SK-N-MC (cell line): ENCODE measurements around the gene ABLIM1.

ENCODE experiments used
- DNase-seq: peaks from one replicate; pipeline ENCODE4 v3.0.0-alpha.2; 2011; ENCODE audit warnings: low read depth, low spot score
- H3K27ac ChIP-seq: fragments of 200-600 bp; sonication (generic); 2 replicates; pipeline ENCODE4 v1.5.1; 2016; ENCODE audit warnings: mixed run types
- H3K36me3 ChIP-seq: fragments of 200-600 bp; sonication (generic); 2 replicates; pipeline ENCODE4 v1.6.1; 2017; ENCODE audit warnings: antibody characterized with exemption, low read length, mixed read lengths; ENCODE audit not compliant: insufficient read depth
- H3K4me3 ChIP-seq: fragments of 200-600 bp; sonication (generic); 2 replicates; pipeline ENCODE4 v1.5.1; 2016
- H3K9ac ChIP-seq: fragments of 200-600 bp; sonication (generic); 2 replicates; pipeline ENCODE4 v1.8.0; 2017; ENCODE audit warnings: mixed run types, mixed read lengths; ENCODE audit not compliant: insufficient read length
- H3K9me3 ChIP-seq: fragments of 200-600 bp; sonication (generic); 2 replicates; pipeline ENCODE4 v1.6.1; 2017; ENCODE audit warnings: low read depth, mild to moderate bottlenecking, antibody characterized with exemption, low read length, moderate library complexity, mixed read lengths
- EZH2 ChIP-seq: fragments of 200-600 bp; sonication (generic); IDR thresholded peaks from one replicate; pipeline ENCODE4 v1.6.1; 2017; ENCODE audit warnings: antibody characterized with exemption
- FOXP2 ChIP-seq: optimal IDR thresholded peaks from 2 replicates; pipeline ENCODE3; 2011; ENCODE audit warnings: mild to moderate bottlenecking, moderate library complexity; ENCODE audit not compliant: insufficient read depth; ENCODE audit errors: extremely low read length, control extremely low read depth
- POLR2AphosphoS5 ChIP-seq: IDR thresholded peaks from 2 replicates; pipeline ENCODE4 v1.6.1; 2012; ENCODE audit warnings: mild to moderate bottlenecking, low read depth, low read length, borderline replicate concordance

ABLIM1 gene

DNA sequence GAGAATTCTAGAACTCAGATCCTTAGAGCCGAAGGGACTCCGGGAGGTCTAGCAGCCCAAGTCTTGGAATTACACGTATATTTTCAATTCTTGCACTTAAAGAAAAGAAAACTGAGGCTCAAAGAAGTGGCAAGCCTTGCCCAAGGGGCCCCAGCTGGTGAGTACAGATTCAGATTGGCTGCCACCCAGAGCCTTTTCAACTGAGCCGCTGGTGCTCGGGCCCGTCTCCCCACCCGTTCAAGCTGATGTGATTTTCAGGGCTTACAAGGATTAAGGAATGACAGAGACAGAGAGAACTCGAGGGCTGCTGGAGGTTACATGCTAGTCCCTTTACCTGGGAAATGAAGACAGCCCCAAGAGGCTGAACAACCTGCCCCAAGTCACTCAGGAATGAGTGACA, 117.8 kb downstream of the ABLIM1 start:
- TF ChIP-seq EZH2 (no peak), POLR2AphosphoS5 (no peak), FOXP2 (no peak)
- Histone ChIP-seq H3K4me3 (no peak overlapping the region), H3K9me3 (no peaks in the 10 kb centered on the region), H3K36me3 (no peaks in the 10 kb centered on the region), H3K27ac (no peak overlapping the region), H3K9ac (no peak overlapping the region)
- no peak for DNase-seq

DNA sequence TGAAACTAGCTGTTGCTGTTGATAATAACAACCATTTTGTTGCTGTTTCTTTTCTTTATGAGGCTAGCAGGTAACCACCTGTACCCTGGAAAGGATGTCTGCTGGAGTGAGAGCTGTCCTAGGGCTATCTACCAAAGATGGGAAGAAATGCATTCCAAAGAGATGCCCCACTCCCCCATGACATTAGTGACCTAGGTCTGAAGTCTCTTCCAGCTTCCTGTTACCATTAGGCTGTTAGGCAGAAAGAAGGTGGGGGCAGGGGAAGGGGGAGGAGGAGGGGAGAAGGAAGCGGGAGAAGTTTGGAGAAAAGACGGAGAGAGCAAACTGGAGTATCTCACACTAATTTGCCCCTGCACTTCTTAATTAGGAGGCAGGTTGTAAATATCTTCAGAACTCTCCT, 118.5 kb downstream of the ABLIM1 start:
- H3K9ac ChIP-seq, result no peak overlapping the region
- no peak overlapping the region for H3K4me3 ChIP-seq
- no peak for DNase-seq
- no peaks in the 10 kb centered on the region for H3K36me3 ChIP-seq
- H3K9me3 ChIP-seq, result no peaks in the 10 kb centered on the region
- no peak for TF ChIP-seq POLR2AphosphoS5
- TF ChIP-seq FOXP2, result no peak
- TF ChIP-seq EZH2, result no peak
- no peak overlapping the region for H3K27ac ChIP-seq

DNA sequence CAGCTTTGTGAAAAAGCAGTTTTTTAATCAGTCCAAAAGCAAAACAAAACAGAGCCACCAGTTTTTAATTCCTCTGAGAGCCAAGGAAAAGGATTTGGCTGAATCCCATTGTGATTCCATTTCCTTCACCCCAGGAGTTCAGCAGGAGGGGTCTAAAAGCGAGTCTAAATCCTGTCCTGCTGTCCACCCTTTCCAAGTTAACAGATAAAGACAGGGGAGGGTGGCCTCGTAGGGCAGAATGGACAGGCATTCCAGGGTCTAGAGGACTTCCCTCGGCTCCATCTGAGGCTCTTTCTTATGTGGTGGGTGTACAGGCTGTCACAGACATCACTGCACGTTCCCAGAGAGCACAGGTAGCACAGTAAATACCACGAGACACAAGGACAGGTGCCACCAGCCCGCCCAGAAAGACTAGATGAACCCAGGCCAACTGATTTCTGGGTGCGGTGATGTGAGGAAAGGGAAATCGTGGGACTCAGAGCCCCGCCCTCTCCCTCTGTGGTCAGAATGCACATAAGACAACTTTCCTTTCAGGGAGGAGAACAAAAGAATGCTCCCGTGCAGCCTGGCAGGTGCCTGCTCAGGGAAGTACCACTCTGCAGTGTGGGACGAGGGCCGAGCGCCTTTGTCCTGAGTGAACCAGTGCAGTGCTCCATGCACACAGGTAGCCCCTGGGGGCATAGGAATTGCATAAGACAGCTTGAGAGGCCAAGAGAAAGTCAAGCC, 119.7 kb downstream of the ABLIM1 start:
- Histone ChIP-seq H3K9me3 (no peaks in the 10 kb centered on the region), H3K4me3 (no peak overlapping the region), H3K36me3 (no peaks in the 10 kb centered on the region), H3K9ac (no peak overlapping the region), H3K27ac (no peak overlapping the region)
- TF ChIP-seq POLR2AphosphoS5 (no peak), EZH2 (no peak), FOXP2 (no peak)
- DNase-seq, result no peak

DNA sequence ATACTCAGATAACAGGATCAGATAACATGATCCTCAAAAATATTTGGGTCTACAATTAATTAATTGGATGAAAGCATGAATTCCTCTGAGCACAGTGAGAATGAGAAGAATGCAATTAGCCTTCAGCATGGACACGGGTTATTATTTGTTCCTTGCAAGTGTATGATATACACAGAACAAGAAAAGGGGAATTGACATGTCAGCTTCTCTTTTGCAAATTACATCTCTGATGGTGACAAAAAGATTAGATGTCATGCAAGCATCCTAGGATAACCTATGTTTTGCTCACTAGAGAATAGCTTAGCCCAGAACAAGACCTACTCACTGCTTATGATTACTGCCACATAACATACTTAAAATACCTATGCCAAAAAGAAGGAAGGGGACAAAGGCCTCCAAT, 120.3 kb downstream of the ABLIM1 start:
- no peaks in the 10 kb centered on the region for H3K9me3 ChIP-seq
- TF ChIP-seq EZH2 (no peak), POLR2AphosphoS5 (no peak), FOXP2 (no peak)
- no peak overlapping the region for H3K9ac ChIP-seq
- H3K27ac ChIP-seq, result no peak overlapping the region
- no peak overlapping the region for H3K4me3 ChIP-seq
- no peaks in the 10 kb centered on the region for H3K36me3 ChIP-seq
- no peak for DNase-seq

DNA sequence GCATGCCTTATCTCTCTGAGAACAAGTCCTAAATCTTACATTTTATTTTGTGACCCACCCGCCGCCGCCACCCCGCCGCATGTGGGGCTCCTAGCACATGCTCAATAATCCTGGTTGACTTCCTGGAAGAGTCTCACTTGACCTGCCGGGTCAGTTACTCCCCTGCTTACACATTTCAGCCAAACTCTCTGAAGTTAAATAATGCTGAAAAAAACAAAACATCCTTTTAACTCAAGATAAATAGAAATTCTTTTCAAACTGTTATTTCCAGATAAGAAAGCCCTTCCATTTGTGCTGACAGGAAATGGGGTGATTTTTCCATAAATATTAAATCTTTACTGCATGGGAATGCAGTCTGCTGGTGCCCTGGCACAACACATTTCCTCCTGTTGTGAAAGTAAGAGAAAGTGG, 123.5 kb downstream of the ABLIM1 start:
- Histone ChIP-seq H3K9ac (no peak overlapping the region), H3K36me3 (no peaks in the 10 kb centered on the region), H3K4me3 (no peak overlapping the region), H3K27ac (no peak overlapping the region), H3K9me3 (no peaks in the 10 kb centered on the region)
- DNase-seq, result no peak
- TF ChIP-seq FOXP2 (no peak), POLR2AphosphoS5 (no peak), EZH2 (no peak)

DNA sequence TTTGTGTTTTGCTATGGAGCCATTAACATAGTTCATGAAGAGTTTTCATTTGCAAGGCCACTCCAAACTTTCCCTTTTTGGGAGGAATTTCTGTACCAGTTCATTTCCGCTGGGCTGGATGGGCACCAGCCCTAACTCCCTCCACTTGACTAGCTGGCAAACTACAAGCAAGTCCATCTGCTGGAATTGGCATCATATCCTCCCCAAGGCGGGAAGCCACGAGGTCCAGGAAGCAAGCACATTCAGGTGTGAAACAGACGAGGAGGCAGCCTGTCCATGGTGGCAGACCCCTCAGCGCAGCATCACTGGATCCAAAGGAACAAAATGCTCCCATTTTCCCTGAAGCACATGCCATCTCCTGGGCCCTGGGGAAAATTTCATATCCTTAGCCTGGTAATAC, 125.8 kb downstream of the ABLIM1 start:
- no peak overlapping the region for H3K27ac ChIP-seq
- H3K9me3 ChIP-seq, result no peaks in the 10 kb centered on the region
- H3K36me3 ChIP-seq, result no peaks in the 10 kb centered on the region
- H3K9ac ChIP-seq, result no peak overlapping the region
- no peak for TF ChIP-seq POLR2AphosphoS5
- TF ChIP-seq FOXP2, result no peak
- TF ChIP-seq EZH2, result no peak
- no peak overlapping the region for H3K4me3 ChIP-seq
- DNase-seq, result no peak

DNA sequence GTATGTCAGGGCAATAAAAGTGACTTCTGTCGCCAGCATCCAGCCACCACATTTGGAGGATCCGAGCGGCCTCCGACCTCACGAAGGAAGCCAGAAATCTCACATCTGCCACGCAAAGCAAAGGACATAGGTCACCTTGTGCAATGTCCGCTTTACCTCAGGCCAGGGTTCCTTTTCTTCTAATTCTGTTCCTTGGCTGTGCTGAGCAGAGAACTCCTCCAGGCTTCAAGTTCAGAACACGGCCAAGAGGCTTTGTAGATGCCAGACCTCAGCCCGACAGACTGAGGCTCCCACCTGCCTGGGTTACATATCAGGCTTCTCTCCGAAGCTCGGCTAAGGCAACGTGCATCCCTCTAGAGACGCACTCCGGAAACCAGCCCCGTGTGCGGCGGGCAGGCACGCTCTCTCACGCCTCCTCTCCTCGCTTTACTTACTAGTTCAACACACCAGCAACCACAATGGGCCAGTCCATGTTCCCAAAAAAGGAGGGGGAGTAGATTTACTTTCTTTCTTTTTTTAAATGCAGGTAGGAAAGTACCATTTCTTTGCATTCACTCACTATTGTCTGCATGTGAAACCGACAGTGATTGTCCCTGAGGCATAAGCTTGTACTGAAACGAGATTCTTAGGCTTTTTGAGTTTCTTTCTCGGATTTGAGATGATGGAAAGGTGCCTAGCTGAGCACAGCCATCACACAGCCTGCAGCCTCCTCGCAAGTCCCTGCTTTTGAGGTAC, 131.4 kb downstream of the ABLIM1 start:
- peak overlapping the region; percentile 67; the same call in 1 of the 2 replicates for H3K27ac ChIP-seq
- no peaks in the 10 kb centered on the region for H3K9me3 ChIP-seq
- H3K36me3 ChIP-seq, result no peaks in the 10 kb centered on the region
- H3K9ac ChIP-seq, result peak overlapping the region; percentile 75
- DNase-seq, result peak; percentile 44
- H3K4me3 ChIP-seq, result peak overlapping the region; percentile 86
- no peak for TF ChIP-seq FOXP2
- TF ChIP-seq POLR2AphosphoS5, result peak; percentile 73; the same call in 1 of the 2 replicates

DNA sequence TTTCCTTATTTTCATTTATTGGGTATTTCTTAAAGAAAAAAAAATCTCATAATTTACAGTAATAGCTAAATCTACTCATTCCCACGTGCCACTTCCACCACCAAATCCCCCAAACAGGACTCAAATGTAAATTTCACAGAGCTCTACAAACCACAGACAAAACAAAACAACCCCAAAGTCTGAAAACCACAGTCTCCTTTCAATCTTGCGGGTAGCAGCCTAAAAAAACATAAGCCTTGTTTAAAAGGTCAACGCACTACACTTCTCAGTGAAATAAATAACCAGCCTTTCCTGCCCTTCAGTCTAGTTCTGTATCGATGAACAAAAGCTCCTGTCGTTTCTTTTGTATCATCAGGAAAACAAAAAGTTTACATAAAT, 132.0 kb downstream of the ABLIM1 start:
- Histone ChIP-seq H3K36me3 (no peaks in the 10 kb centered on the region), H3K9me3 (no peaks in the 10 kb centered on the region), H3K4me3 (peak overlapping the region; percentile 86), H3K9ac (peak overlapping the region; percentile 75), H3K27ac (no peak overlapping the region)
- TF ChIP-seq FOXP2 (no peak), POLR2AphosphoS5 (no peak), EZH2 (no peak)
- DNase-seq, result no peak

DNA sequence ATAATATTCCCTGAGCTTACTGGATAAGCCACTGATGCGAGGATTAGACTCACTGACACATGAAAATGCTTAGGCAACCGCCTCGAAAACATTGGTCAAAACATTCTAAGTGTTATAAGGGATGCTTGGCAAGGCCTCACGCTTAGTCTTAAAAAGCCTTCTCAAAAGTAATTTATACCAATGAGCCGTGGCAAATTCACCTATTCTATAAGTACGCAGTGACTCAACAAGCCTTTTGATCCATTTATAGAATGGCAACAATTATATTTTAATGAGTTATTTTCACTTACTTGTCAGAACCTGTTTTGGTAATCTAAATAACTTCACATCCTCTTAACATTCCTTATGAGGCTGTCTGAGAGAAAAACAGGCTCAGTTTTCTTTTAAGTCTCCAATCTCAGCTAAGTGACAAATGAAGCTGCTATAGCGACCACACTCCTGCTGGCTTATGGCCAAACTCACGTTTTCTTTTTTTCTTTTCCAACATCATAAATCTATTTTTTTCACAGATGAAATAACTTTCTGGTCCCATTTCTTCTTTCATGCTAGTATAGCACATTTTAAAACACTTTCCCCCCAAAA, 132.6 kb downstream of the ABLIM1 start:
- TF ChIP-seq FOXP2, result no peak
- no peak for TF ChIP-seq EZH2
- no peak for TF ChIP-seq POLR2AphosphoS5
- DNase-seq, result no peak
- peak overlapping the region; percentile 75 for H3K9ac ChIP-seq
- H3K36me3 ChIP-seq, result no peaks in the 10 kb centered on the region
- H3K9me3 ChIP-seq, result no peaks in the 10 kb centered on the region
- peak overlapping the region; percentile 31; the same call in 1 of the 2 replicates for H3K27ac ChIP-seq
- peak overlapping the region; percentile 86 for H3K4me3 ChIP-seq

DNA sequence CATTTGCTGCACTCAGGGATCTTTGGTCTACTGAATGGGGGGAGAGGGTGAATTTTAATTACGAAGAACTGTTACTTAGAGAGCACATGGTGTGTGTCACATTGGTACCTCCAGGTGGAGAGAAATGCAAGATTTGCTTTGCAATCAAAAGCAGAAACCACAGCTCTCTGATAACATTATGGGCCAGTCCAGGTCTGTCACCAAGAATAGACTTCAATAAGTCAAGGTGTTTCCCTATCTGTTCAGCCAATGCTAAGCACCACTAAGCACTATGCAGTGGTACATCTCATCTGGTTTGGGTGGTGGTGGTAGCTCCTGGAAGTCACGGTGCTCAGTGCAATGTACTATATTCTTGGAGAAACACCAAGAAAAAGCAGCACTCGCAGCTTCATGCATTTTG, 134.2 kb downstream of the ABLIM1 start:
- Histone ChIP-seq H3K36me3 (no peaks in the 10 kb centered on the region), H3K4me3 (no peak overlapping the region), H3K9me3 (no peaks in the 10 kb centered on the region), H3K9ac (no peak overlapping the region), H3K27ac (no peak overlapping the region)
- no peak for DNase-seq
- TF ChIP-seq POLR2AphosphoS5 (no peak), EZH2 (no peak), FOXP2 (no peak)
